GM12891 (cell line): ENCODE results near the gene RERE.

Experiments
- PAX5 ChIP-seq: IDR thresholded peaks from 2 replicates; pipeline ENCODE4 v1.6.1; 2011; ENCODE audit warnings: low read length, moderate library complexity, mild to moderate bottlenecking; ENCODE audit not compliant: insufficient read depth, severe bottlenecking
- POLR2A ChIP-seq: IDR thresholded peaks from 2 replicates; pipeline ENCODE4 v1.6.1; 2011; ENCODE audit warnings: low read depth, low read length, control low read depth
- POLR2AphosphoS5 ChIP-seq: IDR thresholded peaks from 2 replicates; pipeline ENCODE4 v1.6.1; 2011; ENCODE audit warnings: low read depth, low read length, control low read depth
- POU2F2 ChIP-seq: IDR thresholded peaks from 2 replicates; pipeline ENCODE4 v1.6.1; 2011; ENCODE audit warnings: low read depth, mild to moderate bottlenecking, control low read depth, low read length, moderate library complexity
- TAF1 ChIP-seq: IDR thresholded peaks from 2 replicates; pipeline ENCODE4 v1.6.1; 2011; ENCODE audit warnings: low read depth, low read length, control low read depth

DNA sequence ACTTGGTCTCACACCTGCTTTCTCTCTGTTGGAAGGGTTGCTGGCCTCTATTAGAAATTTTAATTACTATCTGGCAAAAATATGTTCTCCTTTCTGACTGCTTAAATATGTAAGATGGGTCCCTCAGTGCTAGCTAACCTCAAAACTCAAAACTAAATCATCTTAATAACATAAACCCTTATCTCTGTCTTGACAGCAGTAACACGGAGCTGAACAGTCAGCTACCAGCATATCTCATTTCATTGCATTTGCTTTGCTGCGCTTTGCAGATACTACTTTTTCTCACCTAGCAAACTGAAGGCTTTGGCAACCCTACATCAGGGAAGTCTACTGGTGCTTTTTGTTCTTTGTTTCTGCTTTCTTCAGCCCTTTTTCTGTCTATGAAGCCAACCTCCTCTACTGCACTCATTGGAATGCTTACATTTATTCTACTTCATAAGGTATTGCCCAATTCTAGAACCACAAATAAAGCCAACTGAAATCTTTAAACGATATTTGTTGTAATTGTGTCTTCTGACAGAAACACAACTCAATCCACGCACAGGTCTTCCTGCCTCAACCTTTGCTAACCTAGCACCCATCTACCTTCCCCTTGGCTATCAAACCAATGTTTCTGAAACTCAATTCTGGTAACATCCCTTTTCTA lies 95.6 kb downstream of the RERE start:
- no peak for TF ChIP-seq PAX5
- TF ChIP-seq POLR2AphosphoS5 = no peak
- no peak for TF ChIP-seq POLR2A
- TF ChIP-seq TAF1 = no peak
- no peak for TF ChIP-seq POU2F2
